Measurements from ENCODE around the gene PGP.

Gene PGP

GRCh38 chr16:2213817-2214718, 572 bp downstream of the PGP start:
- H3K36me3 ChIP-seq (ENCODE audit: insufficient read depth, low read length), result peaks cover 1% of the 10 kb centered on the region; the same call in 1 of the 2 replicates
- no peaks in the 10 kb centered on the region for H3K9me3 ChIP-seq (ENCODE audit: low read depth, low read length)
- no peak for TF ChIP-seq EZH2 (IDR thresholded peaks at IDR 0.05)
- no peak for TF ChIP-seq FOXP2 (optimal IDR thresholded peaks at IDR 0.05; ENCODE audit: control extremely low read depth, extremely low read length, insufficient read depth)
- TF ChIP-seq POLR2AphosphoS5 (IDR thresholded peaks at IDR 0.05; ENCODE audit: borderline replicate concordance, low read depth, low read length), result no peak
- peak overlapping the region; percentile 76 for H3K4me3 ChIP-seq
- DNase-seq (ENCODE audit: low read depth, low spot score), result no peak
- H3K27ac ChIP-seq, result no peak overlapping the region
- H3K9ac ChIP-seq (ENCODE audit: insufficient read length), result peak overlapping the region; percentile 43

GRCh38 chr16:2212362-2213324, 2.0 kb downstream of the PGP start:
- no peak overlapping the region for H3K27ac ChIP-seq
- H3K4me3 ChIP-seq, result peak overlapping the region; percentile 76
- H3K9ac ChIP-seq (ENCODE audit: insufficient read length), result peak overlapping the region; percentile 21
- TF ChIP-seq FOXP2 (optimal IDR thresholded peaks at IDR 0.05; ENCODE audit: control extremely low read depth, extremely low read length, insufficient read depth), result no peak
- 0 out of 2 replicates have a peak, but pooled peaks have one; percentile 15 for TF ChIP-seq POLR2AphosphoS5 (IDR thresholded peaks at IDR 0.05; ENCODE audit: borderline replicate concordance, low read depth, low read length)
- no peak for TF ChIP-seq EZH2 (IDR thresholded peaks at IDR 0.05)
- no peaks in the 10 kb centered on the region for H3K9me3 ChIP-seq (ENCODE audit: low read depth, low read length)
- peaks cover 15% of the 10 kb centered on the region; the same call in 1 of the 2 replicates for H3K36me3 ChIP-seq (ENCODE audit: insufficient read depth, low read length)
- no peak for DNase-seq (ENCODE audit: low read depth, low spot score)

- Histone ChIP-seq H3K9ac (ENCODE audit: insufficient read length) (no peak overlapping the region), H3K9me3 (ENCODE audit: low read depth, low read length) (no peaks in the 10 kb centered on the region), H3K36me3 (ENCODE audit: insufficient read depth, low read length) (peaks cover 22% of the 10 kb centered on the region; the same call in 1 of the 2 replicates), H3K4me3 (no peak overlapping the region), H3K27ac (no peak overlapping the region)
- no peak for TF ChIP-seq FOXP2 (optimal IDR thresholded peaks at IDR 0.05; ENCODE audit: control extremely low read depth, extremely low read length, insufficient read depth)
- no peak for TF ChIP-seq POLR2AphosphoS5 (IDR thresholded peaks at IDR 0.05; ENCODE audit: borderline replicate concordance, low read depth, low read length)
- TF ChIP-seq EZH2 (IDR thresholded peaks at IDR 0.05), result no peak
- no peak for DNase-seq (ENCODE audit: low read depth, low spot score)
Measured at GRCh38 chr16:2211923-2212347, 2.7 kb downstream of the PGP start.

GRCh38 chr16:2210386-2211365, 4.0 kb downstream of the PGP start, which contains the start of gene BRICD5:
BRICD5 (minus strand) TSS chr16:2210863; CDS start chr16:2210833, 30 bp downstream.
- no peak within 1 kb of the TSS for H3K27ac ChIP-seq
- TF ChIP-seq EZH2 (IDR thresholded peaks at IDR 0.05), result no peak
- TF ChIP-seq FOXP2 (optimal IDR thresholded peaks at IDR 0.05; ENCODE audit: control extremely low read depth, extremely low read length, insufficient read depth), result no peak
- no peak for TF ChIP-seq POLR2AphosphoS5 (IDR thresholded peaks at IDR 0.05; ENCODE audit: borderline replicate concordance, low read depth, low read length)
- peaks cover 25% of the 10 kb centered on the region; the same call in 1 of the 2 replicates for H3K36me3 ChIP-seq (ENCODE audit: insufficient read depth, low read length)
- no peak for DNase-seq (ENCODE audit: low read depth, low spot score)
- H3K4me3 ChIP-seq, result no peak within 1 kb of the TSS
- H3K9me3 ChIP-seq (ENCODE audit: low read depth, low read length), result no peaks in the 10 kb centered on the region
- H3K9ac ChIP-seq (ENCODE audit: insufficient read length), result no peak within 1 kb of the TSS

GRCh38 chr16:2210009-2210332, 4.7 kb downstream of the PGP start:
- H3K36me3 ChIP-seq (ENCODE audit: insufficient read depth, low read length), result peaks cover 25% of the 10 kb centered on the region; the same call in 1 of the 2 replicates
- TF ChIP-seq EZH2 (IDR thresholded peaks at IDR 0.05) (no peak), POLR2AphosphoS5 (IDR thresholded peaks at IDR 0.05; ENCODE audit: borderline replicate concordance, low read depth, low read length) (no peak)

DNA sequence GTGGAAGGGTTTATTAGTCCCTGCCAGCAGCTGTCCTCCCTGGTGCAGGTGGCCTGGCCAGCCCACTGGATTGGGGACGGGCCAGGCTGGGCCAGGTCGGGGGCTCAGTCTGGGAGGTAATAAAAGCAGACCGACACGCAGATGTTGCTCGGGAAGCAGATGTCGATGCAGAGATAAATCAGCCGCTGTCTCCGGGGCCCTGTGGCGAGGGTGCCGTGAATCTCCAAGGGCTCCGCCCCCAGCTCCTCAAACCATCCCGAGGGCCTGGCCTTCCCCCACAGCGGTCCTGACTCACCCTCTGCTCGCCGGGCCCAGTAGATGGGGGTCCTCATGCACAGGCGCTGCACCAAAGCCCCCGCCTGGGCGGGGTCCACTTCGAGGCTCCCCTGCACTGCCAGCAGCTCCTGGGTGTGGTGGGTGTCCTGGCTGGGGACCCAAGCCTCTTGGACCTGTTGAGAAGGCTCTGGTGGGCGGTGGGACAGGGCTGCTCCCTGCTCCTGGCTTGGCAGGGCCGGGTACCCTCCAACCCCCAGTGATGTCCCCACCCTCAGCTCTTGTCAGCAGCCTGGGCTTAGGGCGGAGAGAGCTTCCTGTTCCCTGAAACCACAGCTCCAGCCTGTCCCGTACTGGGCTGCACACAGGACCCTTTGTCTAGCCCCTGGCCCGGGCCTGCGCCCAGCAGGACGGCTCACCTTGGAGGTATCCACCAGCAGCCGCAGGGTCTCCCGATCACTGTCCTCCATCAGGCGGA, 5.2 kb downstream of the PGP start:
- no peak overlapping the region for H3K4me3 ChIP-seq
- peaks cover 25% of the 10 kb centered on the region; the same call in 1 of the 2 replicates for H3K36me3 ChIP-seq (ENCODE audit: insufficient read depth, low read length)
- DNase-seq (ENCODE audit: low read depth, low spot score), result no peak
- no peak overlapping the region for H3K27ac ChIP-seq
- H3K9ac ChIP-seq (ENCODE audit: insufficient read length), result no peak overlapping the region
- no peaks in the 10 kb centered on the region for H3K9me3 ChIP-seq (ENCODE audit: low read depth, low read length)
- TF ChIP-seq EZH2 (IDR thresholded peaks at IDR 0.05) (no peak), FOXP2 (optimal IDR thresholded peaks at IDR 0.05; ENCODE audit: control extremely low read depth, extremely low read length, insufficient read depth) (no peak), POLR2AphosphoS5 (IDR thresholded peaks at IDR 0.05; ENCODE audit: borderline replicate concordance, low read depth, low read length) (no peak)

More at GRCh38 chr16:2210009-2210332, 4.7 kb downstream of the PGP start:
- Histone ChIP-seq H3K27ac (no peak overlapping the region), H3K9me3 (ENCODE audit: low read depth, low read length) (no peaks in the 10 kb centered on the region), H3K9ac (ENCODE audit: insufficient read length) (no peak overlapping the region), H3K4me3 (no peak overlapping the region)
- no peak for DNase-seq (ENCODE audit: low read depth, low spot score)

DNA sequence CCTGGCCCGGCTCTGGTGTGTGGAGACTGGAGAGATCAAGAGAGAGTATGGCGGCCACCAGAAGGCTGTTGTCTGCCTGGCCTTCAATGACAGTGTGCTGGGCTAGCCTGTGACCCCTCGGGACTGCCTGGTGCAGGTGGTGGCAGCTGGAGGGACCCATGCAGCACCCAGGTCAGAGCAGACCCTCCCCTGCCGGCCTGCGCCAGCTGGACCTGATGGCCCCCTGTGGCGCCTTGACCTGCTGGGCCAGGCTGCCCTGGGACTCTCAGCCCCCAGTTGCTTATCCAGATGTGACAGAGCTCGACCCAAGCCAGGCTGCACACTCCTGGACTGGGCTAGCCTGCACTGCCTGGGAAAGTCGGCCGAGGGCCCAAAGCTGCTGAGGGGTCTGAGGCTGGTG, 5.9 kb downstream of the PGP start:
- no peaks in the 10 kb centered on the region for H3K9me3 ChIP-seq (ENCODE audit: low read depth, low read length)
- H3K4me3 ChIP-seq, result no peak overlapping the region
- no peak overlapping the region for H3K9ac ChIP-seq (ENCODE audit: insufficient read length)
- TF ChIP-seq POLR2AphosphoS5 (IDR thresholded peaks at IDR 0.05; ENCODE audit: borderline replicate concordance, low read depth, low read length), result no peak
- TF ChIP-seq EZH2 (IDR thresholded peaks at IDR 0.05), result no peak
- TF ChIP-seq FOXP2 (optimal IDR thresholded peaks at IDR 0.05; ENCODE audit: control extremely low read depth, extremely low read length, insufficient read depth), result no peak
- peaks cover 25% of the 10 kb centered on the region; the same call in 1 of the 2 replicates for H3K36me3 ChIP-seq (ENCODE audit: insufficient read depth, low read length)
- no peak overlapping the region for H3K27ac ChIP-seq
- DNase-seq (ENCODE audit: low read depth, low spot score), result no peak

All from SK-N-MC (cell line).